Measurements from ENCODE around the gene OR5K1.

DNA sequence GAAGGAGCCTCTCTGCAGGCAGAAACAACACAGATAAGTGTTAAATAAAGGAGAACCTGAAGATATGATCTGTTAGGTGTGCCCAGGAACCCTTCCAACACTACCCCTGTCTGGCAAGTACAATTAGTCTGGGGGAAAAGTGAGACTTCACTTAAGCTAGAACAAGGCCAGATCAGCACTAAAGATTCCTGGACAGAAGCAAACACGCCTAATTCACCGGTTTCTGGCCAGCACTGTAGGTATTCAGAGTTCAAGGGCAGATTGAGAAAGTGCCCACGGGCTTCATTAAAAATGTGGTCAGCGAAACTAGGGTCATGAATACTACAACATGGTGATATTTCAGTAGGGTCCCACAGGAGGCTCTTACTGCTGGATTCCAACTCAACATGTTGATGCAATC is 28.6 kb upstream of the OR5K1 start:
- TF ChIP-seq, protein P1, sequence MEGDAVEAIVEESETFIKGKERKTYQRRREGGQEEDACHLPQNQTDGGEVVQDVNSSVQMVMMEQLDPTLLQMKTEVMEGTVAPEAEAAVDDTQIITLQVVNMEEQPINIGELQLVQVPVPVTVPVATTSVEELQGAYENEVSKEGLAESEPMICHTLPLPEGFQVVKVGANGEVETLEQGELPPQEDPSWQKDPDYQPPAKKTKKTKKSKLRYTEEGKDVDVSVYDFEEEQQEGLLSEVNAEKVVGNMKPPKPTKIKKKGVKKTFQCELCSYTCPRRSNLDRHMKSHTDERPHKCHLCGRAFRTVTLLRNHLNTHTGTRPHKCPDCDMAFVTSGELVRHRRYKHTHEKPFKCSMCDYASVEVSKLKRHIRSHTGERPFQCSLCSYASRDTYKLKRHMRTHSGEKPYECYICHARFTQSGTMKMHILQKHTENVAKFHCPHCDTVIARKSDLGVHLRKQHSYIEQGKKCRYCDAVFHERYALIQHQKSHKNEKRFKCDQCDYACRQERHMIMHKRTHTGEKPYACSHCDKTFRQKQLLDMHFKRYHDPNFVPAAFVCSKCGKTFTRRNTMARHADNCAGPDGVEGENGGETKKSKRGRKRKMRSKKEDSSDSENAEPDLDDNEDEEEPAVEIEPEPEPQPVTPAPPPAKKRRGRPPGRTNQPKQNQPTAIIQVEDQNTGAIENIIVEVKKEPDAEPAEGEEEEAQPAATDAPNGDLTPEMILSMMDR (IDR thresholded peaks at IDR 0.05): no peak
- TF ChIP-seq SIN3A (IDR thresholded peaks at IDR 0.05; ENCODE audit: borderline replicate concordance, insufficient read depth, low read depth, low read length) (no peak), POLR2AphosphoS5 (IDR thresholded peaks at IDR 0.05; ENCODE audit: low read depth, low read length) (no peak), TCF7L2 (IDR thresholded peaks at IDR 0.05; ENCODE audit: low read depth, low read length) (no peak)
- TF ChIP-seq, protein P2, sequence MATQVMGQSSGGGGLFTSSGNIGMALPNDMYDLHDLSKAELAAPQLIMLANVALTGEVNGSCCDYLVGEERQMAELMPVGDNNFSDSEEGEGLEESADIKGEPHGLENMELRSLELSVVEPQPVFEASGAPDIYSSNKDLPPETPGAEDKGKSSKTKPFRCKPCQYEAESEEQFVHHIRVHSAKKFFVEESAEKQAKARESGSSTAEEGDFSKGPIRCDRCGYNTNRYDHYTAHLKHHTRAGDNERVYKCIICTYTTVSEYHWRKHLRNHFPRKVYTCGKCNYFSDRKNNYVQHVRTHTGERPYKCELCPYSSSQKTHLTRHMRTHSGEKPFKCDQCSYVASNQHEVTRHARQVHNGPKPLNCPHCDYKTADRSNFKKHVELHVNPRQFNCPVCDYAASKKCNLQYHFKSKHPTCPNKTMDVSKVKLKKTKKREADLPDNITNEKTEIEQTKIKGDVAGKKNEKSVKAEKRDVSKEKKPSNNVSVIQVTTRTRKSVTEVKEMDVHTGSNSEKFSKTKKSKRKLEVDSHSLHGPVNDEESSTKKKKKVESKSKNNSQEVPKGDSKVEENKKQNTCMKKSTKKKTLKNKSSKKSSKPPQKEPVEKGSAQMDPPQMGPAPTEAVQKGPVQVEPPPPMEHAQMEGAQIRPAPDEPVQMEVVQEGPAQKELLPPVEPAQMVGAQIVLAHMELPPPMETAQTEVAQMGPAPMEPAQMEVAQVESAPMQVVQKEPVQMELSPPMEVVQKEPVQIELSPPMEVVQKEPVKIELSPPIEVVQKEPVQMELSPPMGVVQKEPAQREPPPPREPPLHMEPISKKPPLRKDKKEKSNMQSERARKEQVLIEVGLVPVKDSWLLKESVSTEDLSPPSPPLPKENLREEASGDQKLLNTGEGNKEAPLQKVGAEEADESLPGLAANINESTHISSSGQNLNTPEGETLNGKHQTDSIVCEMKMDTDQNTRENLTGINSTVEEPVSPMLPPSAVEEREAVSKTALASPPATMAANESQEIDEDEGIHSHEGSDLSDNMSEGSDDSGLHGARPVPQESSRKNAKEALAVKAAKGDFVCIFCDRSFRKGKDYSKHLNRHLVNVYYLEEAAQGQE (IDR thresholded peaks at IDR 0.05; ENCODE audit: insufficient read depth in 1 of 2, low read depth in 2 of 2, low read length in 1 of 2): no peak

All from Panc1 (cell line).